Kidney (tissue), 22 donors: ENCODE results near the gene OOSP4A. TPM values are rescaled to one million over a fixed set of nuclear protein-coding genes. Genes with fewer than 3 reads are reported as not detected.

Experiments used
- DNase-seq, 5 donors: peaks; one replicate each; pipeline ENCODE4 v3.0.0-alpha.2; 2013 to 2020
- FAIRE-seq: peaks from 2 replicates; lab custom pipeline; 2012; peaks lifted over from hg19 to GRCh38; lab: Jason Lieb, UNC
- H3K27ac ChIP-seq, 2 donors: one replicate each; pipeline ENCODE4 v1.7.0; 2013; ENCODE audit warnings: low read depth in 2 of 2, low read length in 2 of 2, inconsistent platforms in 1 of 2
- H3K27me3 ChIP-seq: one replicate; pipeline ENCODE4 v1.7.1; 2013; ENCODE audit warnings: low read length, inconsistent platforms; ENCODE audit not compliant: control insufficient read depth, insufficient read depth
- H3K36me3 ChIP-seq, 3 donors: one replicate each; pipeline versions ENCODE4 v1.7.0 to v1.7.1; 2013; ENCODE audit warnings: low read length in 3 of 3, control low read depth in 1 of 3, inconsistent platforms in 1 of 3; ENCODE audit not compliant: insufficient read depth in 3 of 3, control insufficient read depth in 2 of 3
- H3K4me1 ChIP-seq, 3 donors: one replicate each; pipeline versions ENCODE4 v1.7.0 to v1.7.1; 2013; ENCODE audit warnings: low read length in 3 of 3, inconsistent platforms in 1 of 3, low read depth in 1 of 3; ENCODE audit not compliant: control insufficient read depth in 2 of 3, insufficient read depth in 2 of 3
- H3K4me3 ChIP-seq, 3 donors: one replicate each; pipeline versions ENCODE4 v1.7.0 to v1.8.1; 2013; ENCODE audit warnings: low read length in 3 of 3, control low read depth in 1 of 3, inconsistent platforms in 1 of 3
- H3K9ac ChIP-seq, 3 donors: one replicate each; pipeline versions ENCODE4 v1.7.0 to v1.7.1; 2013; ENCODE audit warnings: low read length in 3 of 3, control low read depth in 1 of 3, inconsistent platforms in 1 of 3
- H3K9me3 ChIP-seq, 3 donors: one replicate each; pipeline versions ENCODE4 v1.7.0 to v1.7.1; 2013; ENCODE audit warnings: low read length in 3 of 3, control low read depth in 1 of 3, inconsistent platforms in 1 of 3; ENCODE audit not compliant: control insufficient read depth in 2 of 3, insufficient read depth in 1 of 3
- CTCF ChIP-seq: IDR thresholded peaks from 3 replicates; pipeline ENCODE4 v1.5.1; 2012; ENCODE audit warnings: mild to moderate bottlenecking, moderate library complexity, borderline replicate concordance; ENCODE audit not compliant: insufficient read depth; ENCODE audit errors: extremely low read depth
- intact Hi-C: fragments of 100-400 bp; cut with DNase I; formaldehyde crosslinking; loops from one replicate; pipeline ENCODE4 v1.11.1; 2022
- long read RNA-seq, 10 donors: library from polyadenylated mRNA in 1 of 10; unstranded in 1 of 10; transcript quantifications; one replicate each; pipeline ENCODE4 v2.0.0 and lab custom pipeline, GENCODE V29; 2021 to 2026
- polyA plus RNA-seq: library from polyadenylated mRNA; stranded (reverse); fragments of 350-450 nt; fragmentation: Illumina TruSeq; extraction: RNeasy Lipid Tissue Mini Kit (QIAGEN cat#74804); gene quantifications from one replicate; pipeline ENCODE4 v1.2.3, GENCODE V29; 2014; ENCODE audit warnings: low read depth, low replicate concordance; ENCODE audit not compliant: insufficient read depth
- total RNA-seq: library from RNA; stranded (reverse); fragmentation: NEBNext Ultra II Directional; extraction: Animal tissue kit (Norgen Biotek cat#: 25700); gene quantifications from one replicate; pipeline ENCODE4 v1.2.1, GENCODE V29; 2021
- donor health status: control.
- donor health status: control.
- donor health status: control.
- donor health status: control.
- donor health status: control.
- donor health status: DM: yes; HTN: yes; CAD: no.
- donor health status: Normal renal cell carcinoma (clear cell type).

OOSP4A gene
- not detected for total RNA-seq
- not detected for polyA plus RNA-seq
- long read RNA-seq, donor 1: 0 reads
- long read RNA-seq, donor 2: 0 reads
- long read RNA-seq, donor 3: 0 reads
- long read RNA-seq, donor 4: 0 reads
- long read RNA-seq, donor 5: 0 reads
- long read RNA-seq, donor 6: 0 reads
- long read RNA-seq, donor 7: 0 reads
- long read RNA-seq, donor 8: 0 reads
- long read RNA-seq, donor 9: 0 reads
- long read RNA-seq, donor 10: 0 reads

- no peaks in the 10 kb centered on the region for H3K27me3 ChIP-seq
Observed at GRCh38 chr11:59963733-59964132, at the start of gene OOSP4A. TSS of gene OOSP4A (plus strand) at chr11:59964033. CDS start at chr11:59964033, 0 bp downstream.

GRCh38 chr11:59918480-59918879 is 45.4 kb upstream of the OOSP4A start:
- Histone ChIP-seq H3K36me3 (no peaks in the 10 kb centered on the region), H3K27me3 (no peaks in the 10 kb centered on the region), H3K9ac (no peak overlapping the region), H3K9me3 (peaks cover 0 to 16% (median 8%) of the 10 kb centered on the region in 3 donors), H3K4me1 (no peaks in the 10 kb centered on the region), H3K27ac (no peak overlapping the region), H3K4me3 (no peak overlapping the region)
- TF ChIP-seq CTCF: no peak
- DNase-seq: no peak
- intact Hi-C loops: no loop called here
- FAIRE-seq: no peak

More at GRCh38 chr11:59963733-59964132, at the start of gene OOSP4A:
- Histone ChIP-seq H3K4me1 (no peaks in the 10 kb centered on the region), H3K36me3 (no peaks in the 10 kb centered on the region), H3K9me3 (no peaks in the 10 kb centered on the region), H3K9ac (no peak within 1 kb of the TSS), H3K4me3 (no peak within 1 kb of the TSS), H3K27ac (no peak within 1 kb of the TSS)
- DNase-seq (no peak), FAIRE-seq (no peak)
- TF ChIP-seq CTCF: no peak
- intact Hi-C loops: no loop called here

GRCh38 chr11:59918987-59919589 is 44.7 kb upstream of the OOSP4A start:
- intact Hi-C loops: no loop called here
- Histone ChIP-seq H3K27me3 (no peaks in the 10 kb centered on the region), H3K9me3 (peaks cover 0 to 22% (median 11%) of the 10 kb centered on the region in 3 donors), H3K9ac (no peak overlapping the region), H3K36me3 (no peaks in the 10 kb centered on the region), H3K4me1 (no peaks in the 10 kb centered on the region), H3K4me3 (no peak overlapping the region), H3K27ac (no peak overlapping the region)
- peak; percentile 35 for FAIRE-seq
- peak in 2 of 5 donors; percentile 3 to 13 for DNase-seq
- TF ChIP-seq CTCF: peak; percentile 30
